KOPT-K1 (cell line): ENCODE results near the gene CST5.
"Not testable (repeated sequence)": the region's sequence is repeated elsewhere in the genome, so short reads cannot be mapped to it uniquely, and the experiment has no call there.

ENCODE experiments used
- H3K27ac ChIP-seq: fragments of 200-600 bp; sonication (generic); 2 replicates; pipeline ENCODE4 v1.5.1; 2016; ENCODE audit warnings: antibody characterized with exemption, mild to moderate bottlenecking, low read depth, low read length; ENCODE audit not compliant: poor library complexity, severe bottlenecking
- H3K36me3 ChIP-seq: fragments of 200-600 bp; sonication (generic); 2 replicates; pipeline ENCODE4 v1.5.1; 2017; ENCODE audit warnings: antibody characterized with exemption, mild to moderate bottlenecking, low read length, moderate library complexity; ENCODE audit not compliant: insufficient read depth
- H3K9me3 ChIP-seq: fragments of 200-600 bp; sonication (generic); 2 replicates; pipeline ENCODE4 v1.5.1; 2017; ENCODE audit warnings: antibody characterized with exemption, low read length, mild to moderate bottlenecking; ENCODE audit not compliant: insufficient read depth, poor library complexity, severe bottlenecking

The CST5 gene

DNA sequence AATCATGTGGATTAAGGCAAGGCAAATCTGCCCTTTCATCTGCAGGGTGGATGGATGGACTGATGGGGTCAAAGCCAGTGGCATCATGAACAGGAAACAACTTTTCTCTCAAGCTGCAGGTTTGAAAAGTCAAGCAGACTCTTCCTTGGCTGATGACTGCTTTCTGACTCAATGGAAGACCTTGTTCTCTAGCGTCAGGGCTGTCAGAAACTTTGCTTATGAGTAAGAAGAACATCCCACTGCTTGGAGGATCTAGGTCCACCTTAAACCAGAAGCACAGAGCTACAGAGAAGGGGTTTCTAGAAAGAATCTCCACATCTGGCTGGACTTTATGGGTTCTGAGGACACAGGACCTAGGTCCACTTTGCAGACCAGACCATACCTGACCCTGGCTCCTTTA lies 36.3 kb upstream of the CST5 start:
- Histone ChIP-seq H3K27ac (no peak overlapping the region), H3K36me3 (no peaks in the 10 kb centered on the region), H3K9me3 (no peaks in the 10 kb centered on the region)

DNA sequence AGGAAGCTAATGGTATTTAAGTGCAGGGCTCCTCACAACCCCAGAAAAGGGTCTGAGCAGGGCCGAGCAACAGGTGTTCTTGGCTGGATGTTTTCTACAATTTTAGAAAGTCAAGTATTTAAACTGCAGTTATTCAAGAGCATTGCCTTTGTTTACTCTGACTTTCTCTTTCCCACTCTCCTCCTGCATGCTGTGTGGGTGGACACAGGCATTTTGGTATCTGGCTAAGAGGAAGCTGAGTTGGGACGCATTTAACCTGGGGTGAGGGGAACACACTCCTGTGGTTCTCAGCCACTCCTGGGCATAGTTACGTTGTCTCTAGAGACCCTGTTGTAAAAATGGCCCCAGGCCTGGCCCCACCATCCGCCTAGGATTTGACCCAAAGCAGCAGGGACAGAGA lies 34.9 kb upstream of the CST5 start:
- not testable (repeated sequence) for H3K27ac ChIP-seq, H3K9me3 ChIP-seq, H3K36me3 ChIP-seq

DNA sequence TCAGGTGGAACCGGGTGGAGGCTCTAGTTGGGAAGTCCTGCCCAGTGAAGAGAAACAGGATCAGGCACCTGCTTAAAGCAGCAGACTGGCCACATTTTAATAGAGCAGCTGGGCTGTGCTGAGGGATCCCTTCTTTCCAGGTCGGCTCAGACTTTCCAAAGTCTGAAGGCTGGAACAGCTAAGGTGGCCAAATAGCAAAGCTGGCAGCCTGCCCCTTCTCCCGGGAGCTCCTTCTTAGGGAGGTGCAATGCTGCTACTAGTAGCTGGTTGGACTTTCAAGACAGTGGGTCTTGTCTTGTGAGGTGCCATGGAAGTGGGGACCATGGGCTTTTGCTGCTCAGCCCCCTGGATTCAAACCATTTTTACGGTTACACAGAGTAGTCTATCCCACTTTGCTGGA lies 30.7 kb upstream of the CST5 start:
- no peak overlapping the region for H3K27ac ChIP-seq

DNA sequence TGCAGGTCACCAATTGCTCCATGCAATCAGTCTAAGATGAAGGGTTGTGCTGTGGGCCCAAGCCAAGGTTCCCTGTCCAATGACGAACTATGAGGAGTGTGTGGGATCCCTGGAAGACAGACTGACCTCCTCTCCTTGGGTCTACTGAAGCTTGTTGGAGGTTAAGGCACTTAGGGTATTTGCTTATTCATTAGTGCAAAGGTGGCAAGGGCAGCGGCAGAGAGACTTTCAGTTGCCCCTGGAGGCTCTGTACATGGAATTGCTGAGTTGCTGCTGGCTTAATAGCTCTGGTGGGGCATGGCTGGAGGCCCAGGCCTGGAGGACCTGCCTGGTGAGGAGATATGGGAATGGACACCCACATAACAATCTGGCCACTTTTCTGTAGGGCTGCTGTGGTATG lies 29.8 kb upstream of the CST5 start:
- Histone ChIP-seq H3K36me3 (no peaks in the 10 kb centered on the region), H3K9me3 (peaks cover 19% of the 10 kb centered on the region), H3K27ac (no peak overlapping the region)

More for the DNA sequence above, 30.7 kb upstream of the CST5 start:
- H3K36me3 ChIP-seq: no peaks in the 10 kb centered on the region
- peaks cover 13% of the 10 kb centered on the region for H3K9me3 ChIP-seq

DNA sequence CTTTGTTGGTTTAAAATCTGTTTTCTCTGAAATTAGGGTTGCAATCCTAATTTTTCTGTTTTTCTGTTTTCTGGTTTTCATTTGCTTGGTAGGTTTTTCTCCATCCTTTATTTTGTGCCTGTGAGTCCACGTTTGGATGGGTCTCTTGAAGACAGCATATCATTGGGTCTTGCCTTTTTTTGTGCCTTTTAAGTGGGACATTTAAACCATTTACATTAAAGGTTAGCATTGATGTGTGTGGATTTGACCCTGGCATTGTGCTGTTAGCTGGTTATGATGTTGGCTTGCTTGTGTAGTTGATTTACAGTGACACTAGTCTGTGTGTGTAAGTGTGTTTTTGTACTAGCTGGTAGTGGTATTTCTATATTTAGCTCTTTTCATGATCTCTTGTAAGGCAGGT lies 28.0 kb upstream of the CST5 start:
- H3K27ac ChIP-seq: no peak overlapping the region
- H3K36me3 ChIP-seq: no peaks in the 10 kb centered on the region
- peaks cover 31% of the 10 kb centered on the region for H3K9me3 ChIP-seq

DNA sequence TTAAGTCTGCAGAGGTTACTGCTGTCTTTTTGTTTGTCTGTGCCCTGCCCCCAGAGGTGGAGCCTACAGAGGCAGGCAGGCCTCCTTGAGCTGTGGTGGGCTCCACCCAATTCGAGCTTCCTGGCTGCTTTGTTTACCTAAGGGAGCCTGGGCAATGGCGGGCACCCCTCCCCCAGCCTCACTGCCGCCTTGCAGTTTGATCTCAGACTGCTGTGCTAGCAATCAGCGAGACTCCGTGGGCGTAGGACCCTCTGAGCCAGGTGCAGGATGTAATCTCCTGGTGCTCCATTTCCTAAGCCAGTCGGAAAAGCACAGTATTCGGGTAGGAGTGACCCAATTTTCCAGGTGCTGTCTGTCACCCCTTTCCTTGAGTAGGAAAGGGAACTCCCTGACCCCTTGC lies 22.8 kb upstream of the CST5 start:
- H3K36me3 ChIP-seq, H3K27ac ChIP-seq: not testable (repeated sequence)
- peaks cover 24% of the 10 kb centered on the region for H3K9me3 ChIP-seq

DNA sequence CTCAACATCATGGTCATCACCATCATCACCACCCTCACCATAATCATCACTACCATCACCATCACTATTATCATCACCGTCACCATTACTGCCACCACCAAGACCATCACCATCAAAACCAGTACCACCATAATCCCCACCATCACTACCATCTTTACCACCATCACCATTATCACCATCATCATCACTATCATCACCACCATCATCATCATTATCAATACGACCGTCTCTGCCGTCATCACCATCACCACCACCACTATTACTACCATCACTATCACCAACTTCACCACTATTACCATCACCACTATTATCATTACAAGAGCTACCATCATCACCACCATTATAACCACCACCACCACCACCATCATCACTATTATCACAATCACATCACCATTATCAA lies 11.3 kb upstream of the CST5 start:
- not testable (repeated sequence) for H3K36me3 ChIP-seq, H3K9me3 ChIP-seq, H3K27ac ChIP-seq

DNA sequence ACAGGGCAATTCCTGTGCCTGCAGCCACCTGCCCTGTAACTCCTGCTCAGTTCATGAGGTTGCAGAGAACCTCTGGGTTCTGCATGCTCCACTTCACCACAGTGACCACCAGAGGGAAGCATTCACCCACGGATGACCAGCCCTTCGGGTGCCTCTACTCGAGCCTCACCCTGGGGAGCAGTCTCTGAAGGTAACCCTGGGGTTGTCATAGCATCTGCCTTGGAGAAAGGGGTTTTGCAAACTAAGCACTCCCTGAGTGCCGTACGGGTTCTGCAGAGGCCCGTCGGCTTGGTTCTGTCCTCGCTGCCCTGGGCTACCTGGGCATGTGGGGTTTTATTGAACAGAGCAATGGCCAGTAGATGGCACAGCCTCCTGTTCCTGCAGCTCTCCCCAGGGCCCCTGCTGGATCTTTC lies 10.2 kb upstream of the CST5 start:
- Histone ChIP-seq H3K9me3 (no peaks in the 10 kb centered on the region), H3K27ac (no peak overlapping the region), H3K36me3 (no peaks in the 10 kb centered on the region)

DNA sequence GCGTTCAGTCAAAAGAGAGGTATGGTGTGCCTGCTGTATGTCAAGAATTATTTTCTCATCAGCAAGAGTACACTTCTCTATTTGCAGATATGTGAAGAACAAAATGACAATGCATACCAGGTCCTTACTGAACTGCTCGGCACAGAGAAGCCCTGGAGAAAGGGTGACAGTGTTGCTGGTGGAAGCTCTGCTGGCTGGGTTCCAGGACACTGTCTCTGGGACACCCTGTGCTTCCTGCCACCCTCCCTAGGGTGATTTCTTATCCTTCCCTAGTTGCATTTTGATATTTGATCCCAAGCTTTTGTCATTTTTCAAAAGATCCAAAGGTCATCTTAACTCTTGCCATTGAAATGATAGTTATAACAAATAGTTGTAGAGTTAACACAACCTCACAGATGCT lies 8.3 kb upstream of the CST5 start:
- H3K9me3 ChIP-seq: no peaks in the 10 kb centered on the region
- no peaks in the 10 kb centered on the region for H3K36me3 ChIP-seq
- no peak overlapping the region for H3K27ac ChIP-seq

DNA sequence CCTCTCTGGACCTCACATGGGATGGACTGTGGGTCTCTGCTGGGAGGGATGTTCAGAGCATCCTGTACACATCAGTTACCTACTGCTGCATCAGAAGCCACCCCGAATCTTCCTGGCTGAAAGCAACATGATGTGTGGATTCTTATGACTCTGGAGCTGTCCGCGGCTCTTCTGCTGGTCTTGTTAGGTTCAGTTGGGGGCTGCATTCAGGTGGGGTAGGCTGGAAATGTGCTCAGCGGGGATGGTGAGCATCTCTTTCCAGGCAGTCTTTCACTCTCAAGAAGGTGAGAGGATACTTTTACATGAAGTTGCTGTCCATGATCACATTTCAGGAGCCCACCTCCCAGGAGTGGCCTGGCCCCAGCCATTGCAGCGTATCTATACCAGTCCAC lies 5.2 kb upstream of the CST5 start:
- H3K27ac ChIP-seq: no peak overlapping the region
- no peaks in the 10 kb centered on the region for H3K36me3 ChIP-seq
- H3K9me3 ChIP-seq: no peaks in the 10 kb centered on the region

DNA sequence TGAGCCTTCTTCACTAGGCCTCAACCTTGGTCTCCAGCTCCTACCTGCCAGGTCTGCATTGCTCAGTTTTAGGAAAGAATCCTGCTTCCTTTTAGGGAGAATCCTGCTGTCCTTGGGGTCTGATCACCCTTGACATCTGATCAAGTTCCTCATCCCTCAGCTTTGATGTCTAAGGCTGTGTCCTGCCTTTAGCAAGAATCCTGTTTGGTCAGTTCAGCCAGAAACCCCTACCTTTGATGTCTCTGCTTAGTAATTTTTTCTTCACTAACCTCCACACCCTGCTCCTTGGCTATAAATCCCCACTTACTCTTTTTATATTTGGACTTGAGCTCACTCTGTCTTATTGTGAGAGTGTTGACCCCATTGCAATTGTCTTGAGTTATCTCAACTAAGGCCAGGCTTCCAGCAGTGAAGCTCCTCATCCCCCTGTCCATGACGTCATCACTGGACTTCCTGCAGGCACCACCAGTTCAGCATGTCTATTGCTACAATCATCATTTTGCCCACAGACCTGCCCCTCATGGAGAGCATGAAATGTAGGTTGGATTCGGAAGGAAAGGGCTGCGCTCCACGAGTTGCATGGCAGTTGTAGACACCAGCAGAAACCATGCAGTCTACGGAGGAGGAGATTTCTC lies 4.7 kb upstream of the CST5 start:
- Histone ChIP-seq H3K9me3 (no peaks in the 10 kb centered on the region), H3K36me3 (no peaks in the 10 kb centered on the region), H3K27ac (no peak overlapping the region)

DNA sequence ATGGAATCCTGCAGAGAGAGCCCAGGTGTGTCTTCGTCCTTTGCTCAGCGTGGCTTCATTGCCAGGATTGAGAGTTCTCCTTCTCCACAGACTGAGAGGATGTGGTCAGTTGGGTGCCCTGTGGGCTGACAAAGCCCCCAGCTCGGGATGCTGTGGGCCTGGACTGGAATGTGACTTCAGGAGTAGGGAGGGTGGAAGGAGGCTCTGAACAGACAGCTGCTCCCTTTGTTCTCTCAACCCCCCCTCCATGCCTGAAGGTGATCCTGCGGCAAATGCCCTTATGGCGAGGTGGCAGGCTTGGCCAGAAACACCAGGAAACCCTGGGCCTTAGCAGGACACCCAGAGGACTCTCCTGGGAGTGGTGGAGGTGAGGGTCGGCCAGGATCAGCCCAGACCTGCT lies 1.8 kb upstream of the CST5 start:
- Histone ChIP-seq H3K27ac (no peak overlapping the region), H3K36me3 (no peaks in the 10 kb centered on the region), H3K9me3 (no peaks in the 10 kb centered on the region)

DNA sequence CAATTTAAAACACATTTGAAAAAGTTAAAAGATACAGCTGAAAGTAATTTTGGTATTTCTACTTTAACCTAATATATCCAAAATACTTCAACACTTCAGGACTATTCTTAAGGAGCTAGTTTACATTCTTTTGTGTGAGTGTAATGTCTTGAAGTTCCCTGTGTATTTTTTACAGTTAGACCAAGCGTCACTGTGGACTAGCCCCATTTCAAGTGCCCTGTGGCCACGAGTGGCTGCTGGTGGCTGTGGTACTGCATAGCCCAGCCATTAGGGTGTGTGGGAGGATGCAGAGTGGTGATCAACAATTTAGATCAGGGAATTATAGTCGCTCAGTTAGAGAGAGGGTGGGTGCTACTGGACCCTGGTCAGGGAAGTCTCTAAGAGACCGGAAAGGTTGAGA lies 869 bp upstream of the CST5 start:
- no peak overlapping the region for H3K27ac ChIP-seq
- no peaks in the 10 kb centered on the region for H3K36me3 ChIP-seq
- no peaks in the 10 kb centered on the region for H3K9me3 ChIP-seq

DNA sequence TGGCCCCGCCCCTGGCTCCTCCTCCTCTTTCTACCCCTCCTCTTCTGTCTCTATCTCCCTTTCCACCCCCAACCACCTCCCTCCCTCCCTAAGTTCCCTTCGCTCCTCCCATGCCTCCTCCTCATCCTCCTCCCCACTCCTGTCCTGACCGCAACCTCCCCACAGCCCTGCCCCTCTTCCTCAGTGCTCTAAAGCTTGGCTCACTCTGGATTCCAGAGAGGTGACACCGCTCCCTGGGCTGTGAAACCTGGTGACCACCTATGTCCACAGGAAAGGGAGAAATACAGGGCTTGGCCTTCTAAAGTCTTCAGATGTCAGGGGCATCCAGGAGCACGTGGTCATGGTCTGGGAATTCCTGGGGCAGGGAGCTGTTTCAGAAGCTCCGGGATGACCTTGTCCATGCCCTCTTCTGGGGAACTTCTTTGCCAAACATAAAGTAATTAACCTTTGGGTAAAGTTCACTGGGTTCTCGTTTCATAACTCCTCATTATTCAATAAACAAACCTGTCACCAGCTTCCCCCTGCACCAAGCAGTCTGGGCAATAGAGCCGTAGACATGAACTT lies 345 bp upstream of the CST5 start:
- Histone ChIP-seq H3K36me3 (no peaks in the 10 kb centered on the region), H3K27ac (no peak overlapping the region), H3K9me3 (no peaks in the 10 kb centered on the region)

DNA sequence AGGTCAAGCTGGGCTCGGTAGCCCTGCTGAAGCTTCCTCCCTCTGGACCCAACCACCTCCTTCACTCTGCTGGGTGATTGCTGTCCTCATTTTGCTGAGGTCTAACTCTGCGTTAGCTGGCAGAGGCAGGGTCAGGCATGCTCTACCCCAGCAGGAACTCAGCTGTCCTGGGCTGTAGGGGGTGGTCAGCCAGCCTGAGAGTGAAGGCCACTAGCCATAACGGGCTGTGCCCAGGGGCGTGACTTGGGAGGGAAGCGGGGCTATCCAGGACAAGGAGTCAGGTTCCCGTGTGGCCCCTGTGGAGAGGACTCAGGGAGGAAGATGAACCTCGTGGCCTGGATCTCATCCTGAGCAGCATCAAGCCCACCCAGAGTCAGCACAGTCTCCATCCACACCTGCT lies 761 bp downstream of the CST5 start:
- no peaks in the 10 kb centered on the region for H3K36me3 ChIP-seq
- H3K27ac ChIP-seq: no peak overlapping the region
- H3K9me3 ChIP-seq: no peaks in the 10 kb centered on the region

DNA sequence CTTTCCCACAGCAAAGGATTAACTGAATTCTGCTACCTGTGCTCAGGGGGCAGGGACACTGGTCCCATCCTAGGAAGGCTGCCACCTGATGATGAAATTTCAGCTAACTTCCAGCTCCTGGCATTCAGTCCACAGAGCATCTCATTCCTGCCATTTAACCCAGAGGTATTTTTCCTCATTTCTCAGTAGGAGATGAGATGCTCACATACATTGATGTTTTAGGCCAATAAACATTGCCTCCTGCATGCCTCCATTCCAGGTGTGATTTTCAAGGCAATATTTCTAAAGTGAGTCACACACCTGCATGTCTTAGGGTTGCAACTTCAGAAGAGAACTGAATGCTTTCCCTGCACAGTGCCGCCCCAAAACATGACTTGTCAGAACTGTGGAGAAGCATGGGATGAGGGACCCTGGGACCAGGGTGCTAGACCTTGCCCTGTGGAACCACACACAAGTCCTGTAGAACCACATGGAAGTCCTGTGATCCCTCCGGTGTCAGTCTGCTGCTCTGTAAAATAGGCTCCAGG lies 1.5 kb downstream of the CST5 start:
- H3K36me3 ChIP-seq, H3K27ac ChIP-seq, H3K9me3 ChIP-seq: not testable (repeated sequence)
